IPS DF 6.9 (cell line): ENCODE results near the gene PKDREJ.

Experiments
- DNase-seq: peaks from one replicate; pipeline ENCODE4 v3.0.0-alpha.2; 2013; ENCODE audit warnings: low read depth, low spot score
- H3K27ac ChIP-seq: one replicate; pipeline ENCODE4 v1.5.1; 2013; ENCODE audit warnings: low read length, control low read depth
- H3K27me3 ChIP-seq: 2 replicates; pipeline ENCODE4 v1.6.1; 2013; ENCODE audit warnings: mild to moderate bottlenecking, low read length; ENCODE audit not compliant: control insufficient read depth, insufficient read depth
- H3K36me3 ChIP-seq: 2 replicates; pipeline ENCODE4 v1.6.1; 2013; ENCODE audit warnings: low read length; ENCODE audit not compliant: control insufficient read depth, insufficient read depth
- H3K4me1 ChIP-seq: 2 replicates; pipeline ENCODE4 v1.6.1; 2013; ENCODE audit warnings: low read length; ENCODE audit not compliant: control insufficient read depth, insufficient read depth
- H3K4me3 ChIP-seq: 2 replicates; pipeline ENCODE4 v1.5.1; 2013; ENCODE audit warnings: mild to moderate bottlenecking, low read length
- H3K9me3 ChIP-seq: 2 replicates; pipeline ENCODE4 v1.6.1; 2013; ENCODE audit warnings: low read length, inconsistent platforms; ENCODE audit not compliant: control insufficient read depth, insufficient read depth
- WGBS: extraction: QIAGEN DNeasy Blood & Tissue Kit; methylation state at CpG from one replicate; pipeline ENCODE4 v1.1.7; 2013; ENCODE audit warnings: mixed read lengths, missing lambda C conversion rate; ENCODE audit not compliant: insufficient read length, insufficient coverage; 5-methylcytosine and 5-hydroxymethylcytosine counted together

PKDREJ gene

DNA sequence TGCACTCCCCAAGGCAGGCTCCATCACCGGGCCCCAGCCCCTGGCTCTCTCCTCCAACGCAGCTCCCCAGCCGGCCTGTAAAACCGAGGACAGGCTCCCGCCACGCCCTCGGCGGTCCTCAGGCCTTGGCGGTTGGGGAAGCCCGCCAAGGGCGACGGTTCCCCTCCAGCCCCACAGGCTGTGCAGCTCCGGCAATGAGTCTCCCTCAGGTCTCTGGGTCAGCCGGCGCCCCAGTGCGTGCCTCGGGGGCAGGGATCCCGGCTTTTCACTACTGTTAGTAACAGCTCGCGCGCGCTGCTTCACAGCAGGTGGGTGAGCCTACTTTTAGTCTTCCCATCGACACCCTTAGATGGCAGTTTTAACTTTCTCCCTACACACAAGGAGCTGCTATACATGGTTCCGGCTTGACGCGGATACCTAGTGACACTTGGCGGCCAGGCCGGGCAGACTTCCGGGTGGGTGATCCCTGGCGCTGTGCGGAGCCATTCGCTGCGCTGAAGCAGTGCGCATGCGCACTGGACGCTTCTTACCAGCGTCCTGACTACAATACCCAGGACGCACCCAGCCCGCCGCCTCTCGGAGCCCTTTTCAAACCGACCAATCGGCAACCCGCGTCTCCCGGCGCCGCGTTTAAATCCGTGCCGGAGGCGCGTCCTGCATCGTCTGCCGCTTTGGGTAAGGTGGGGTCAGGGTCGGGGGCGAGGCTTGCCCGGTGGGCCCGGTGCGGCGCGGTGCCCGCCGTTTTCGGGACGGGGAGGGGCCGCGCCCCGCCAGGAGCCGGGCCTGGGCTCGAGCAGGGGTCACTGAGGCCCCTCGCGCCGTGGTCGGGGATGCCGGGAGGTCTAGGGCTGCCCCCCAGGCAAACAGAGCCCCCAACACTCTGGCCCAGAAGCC, 33.4 kb upstream of the PKDREJ start, which contains the start of gene GTSE1:
Gene GTSE1 (plus strand): TSS at position 614 of the 894 bp plus-strand sequence. CDS start 531 bp downstream, outside the sequence.
- WGBS: no CpG with 5 or more reads among the region's 76 CpGs
- Histone ChIP-seq H3K27ac (no peak within 1 kb of the TSS), H3K4me3 (peak within 1 kb of the TSS; percentile 67), H3K36me3 (peaks cover 17% of the 10 kb centered on the region), H3K27me3 (no peaks in the 10 kb centered on the region), H3K9me3 (no peaks in the 10 kb centered on the region), H3K4me1 (no peaks in the 10 kb centered on the region)
- DNase-seq: peak; percentile 97

DNA sequence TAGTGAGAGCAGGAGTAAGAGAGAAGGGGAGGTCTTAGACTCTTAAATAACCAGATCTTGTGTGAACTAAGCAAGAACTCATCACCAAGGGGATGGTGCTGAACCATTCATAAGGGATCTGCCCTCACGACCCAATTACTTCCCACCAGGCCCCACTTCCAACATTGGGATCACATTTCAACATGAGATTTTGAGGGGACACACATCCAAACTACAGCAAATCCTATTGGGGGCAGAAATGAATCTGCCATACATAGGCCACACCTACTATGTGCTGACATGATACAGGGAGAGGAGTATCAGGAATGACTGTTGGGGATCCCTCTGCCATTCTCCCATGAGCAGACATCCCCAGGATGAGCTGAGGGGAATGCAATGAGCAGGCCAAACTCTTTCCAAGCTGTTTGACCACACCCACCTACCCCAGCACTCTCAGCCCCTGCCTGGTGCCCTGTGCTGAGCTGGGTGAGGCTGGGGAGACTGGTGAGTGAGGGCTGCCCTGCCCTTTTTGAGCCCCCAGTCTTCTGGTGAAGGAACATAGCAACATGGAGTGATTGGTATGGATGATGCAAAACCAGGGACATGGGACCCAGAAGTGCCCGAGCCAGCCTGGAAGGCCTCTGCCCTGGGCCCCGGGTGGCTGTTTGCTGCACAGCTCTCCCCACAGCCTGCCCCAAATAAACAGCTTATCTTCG, 32.3 kb upstream of the PKDREJ start:
- WGBS: no CpG with 5 or more reads among the region's 4 CpGs
- no peak overlapping the region for H3K4me3 ChIP-seq
- peaks cover 11% of the 10 kb centered on the region for H3K36me3 ChIP-seq
- DNase-seq: no peak
- no peaks in the 10 kb centered on the region for H3K4me1 ChIP-seq
- no peak overlapping the region for H3K27ac ChIP-seq
- H3K27me3 ChIP-seq: no peaks in the 10 kb centered on the region
- H3K9me3 ChIP-seq: no peaks in the 10 kb centered on the region

DNA sequence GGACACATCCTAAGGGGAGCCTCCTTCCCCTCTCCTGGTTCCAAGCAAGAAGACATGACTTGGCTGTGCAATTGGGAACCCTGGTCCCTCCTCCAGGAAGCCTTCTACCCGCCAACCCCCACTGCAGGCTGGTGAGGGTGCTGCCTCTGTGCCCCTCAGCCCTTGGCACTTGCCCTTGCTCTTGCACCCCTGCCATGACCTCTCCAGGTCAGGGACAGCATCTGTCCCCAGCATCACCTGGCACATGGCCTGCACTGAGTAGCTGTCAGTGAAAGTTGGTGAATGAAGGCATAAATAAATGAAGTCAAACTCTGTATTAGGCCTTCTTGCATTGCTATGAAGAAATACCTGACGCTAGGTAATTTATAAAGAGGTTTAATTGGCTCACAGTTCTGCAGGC, 31.6 kb upstream of the PKDREJ start:
- no peaks in the 10 kb centered on the region for H3K4me1 ChIP-seq
- no peak overlapping the region for H3K4me3 ChIP-seq
- no peak for DNase-seq
- H3K27ac ChIP-seq: no peak overlapping the region
- H3K27me3 ChIP-seq: no peaks in the 10 kb centered on the region
- H3K9me3 ChIP-seq: no peaks in the 10 kb centered on the region
- peaks cover 8% of the 10 kb centered on the region; the same call in 1 of the 2 replicates for H3K36me3 ChIP-seq
- WGBS: no CpG with 5 or more reads among the region's 2 CpGs

DNA sequence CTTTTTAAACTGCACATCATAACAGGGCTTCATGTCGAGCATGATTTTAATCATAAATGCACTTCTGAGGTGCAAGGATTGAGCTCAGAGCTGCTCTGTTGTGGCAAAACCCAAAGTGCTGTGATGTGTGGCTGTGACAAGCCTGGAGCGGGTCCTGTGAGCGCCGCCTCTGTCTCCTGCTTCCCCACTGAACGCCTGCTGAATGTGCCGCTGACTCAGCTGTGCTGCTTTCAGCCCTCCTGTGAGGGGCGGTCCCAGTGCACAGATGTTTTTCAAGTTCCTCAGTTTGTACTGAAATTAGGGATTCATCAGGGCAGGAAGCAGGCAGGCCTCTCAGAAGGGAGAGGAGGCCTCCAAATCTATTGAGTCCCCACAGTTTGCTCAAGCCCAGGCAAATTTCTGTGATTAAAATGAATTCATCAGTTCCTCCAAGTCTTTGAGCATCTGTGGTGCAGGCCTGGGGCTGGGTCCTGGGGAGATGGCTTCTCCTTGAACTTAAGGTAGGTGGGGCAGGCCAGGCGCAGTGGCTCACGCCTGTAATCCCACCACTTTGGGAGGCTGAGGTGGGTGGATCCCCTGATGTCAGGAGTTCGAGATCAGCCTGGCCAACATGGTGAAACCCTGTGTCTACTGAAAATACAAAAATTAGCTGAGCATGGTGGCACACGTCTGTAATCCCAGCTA, 30.6 kb upstream of the PKDREJ start:
- Histone ChIP-seq H3K9me3 (no peaks in the 10 kb centered on the region), H3K27ac (no peak overlapping the region), H3K36me3 (peaks cover 3% of the 10 kb centered on the region; the same call in 1 of the 2 replicates), H3K4me3 (no peak overlapping the region), H3K4me1 (no peaks in the 10 kb centered on the region), H3K27me3 (no peaks in the 10 kb centered on the region)
- WGBS: no CpG with 5 or more reads among the region's 11 CpGs
- DNase-seq: no peak

DNA sequence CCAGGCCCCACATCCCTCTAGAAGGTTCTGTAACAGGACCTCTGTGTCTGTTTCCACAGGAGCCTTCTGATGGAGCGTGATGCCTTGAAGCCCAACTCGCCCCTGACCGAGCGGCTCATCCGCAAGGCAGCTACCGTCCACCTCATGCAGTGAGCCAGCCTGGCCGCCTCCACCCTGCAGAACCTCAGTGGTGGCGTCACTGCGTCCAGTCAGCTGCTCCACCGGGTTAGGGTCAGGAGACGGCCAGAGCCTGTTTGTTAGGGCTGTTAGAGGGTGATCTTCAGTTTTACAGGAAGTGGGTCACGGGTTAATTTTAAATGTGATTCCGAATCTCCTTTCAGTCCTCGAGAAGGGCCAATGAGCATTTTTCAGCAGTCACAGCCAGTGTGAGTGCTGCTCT, 29.6 kb upstream of the PKDREJ start:
- no CpG with 5 or more reads among the region's 14 CpGs for WGBS
- no peaks in the 10 kb centered on the region for H3K4me1 ChIP-seq
- no peaks in the 10 kb centered on the region for H3K27me3 ChIP-seq
- H3K4me3 ChIP-seq: no peak overlapping the region
- H3K36me3 ChIP-seq: peaks cover 3% of the 10 kb centered on the region; the same call in 1 of the 2 replicates
- H3K9me3 ChIP-seq: no peaks in the 10 kb centered on the region
- no peak overlapping the region for H3K27ac ChIP-seq
- no peak for DNase-seq

DNA sequence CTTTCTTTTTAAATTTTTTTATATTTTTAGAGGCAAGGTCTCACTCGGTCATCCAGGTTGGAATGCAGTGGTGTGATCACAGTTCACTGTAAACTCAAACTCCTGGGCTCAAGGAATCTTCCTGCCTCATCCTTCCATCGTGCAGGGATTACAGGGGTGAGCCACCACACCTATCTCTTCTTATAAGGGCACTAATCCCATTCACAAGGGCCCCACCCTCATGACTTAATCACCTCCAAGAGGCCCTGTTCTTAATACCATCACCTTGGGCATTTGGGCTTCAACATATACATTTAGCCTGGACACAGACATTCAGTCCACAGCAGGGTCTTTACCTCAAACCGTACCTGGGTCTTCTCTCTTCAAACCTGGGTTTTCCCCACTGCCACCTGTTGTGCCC, 29.0 kb upstream of the PKDREJ start:
- H3K27ac ChIP-seq: no peak overlapping the region
- WGBS: no CpG with 5 or more reads among the region's 3 CpGs
- H3K4me3 ChIP-seq: no peak overlapping the region
- no peaks in the 10 kb centered on the region for H3K9me3 ChIP-seq
- no peak for DNase-seq
- peaks cover 3% of the 10 kb centered on the region; the same call in 1 of the 2 replicates for H3K36me3 ChIP-seq
- no peaks in the 10 kb centered on the region for H3K27me3 ChIP-seq
- H3K4me1 ChIP-seq: no peaks in the 10 kb centered on the region

DNA sequence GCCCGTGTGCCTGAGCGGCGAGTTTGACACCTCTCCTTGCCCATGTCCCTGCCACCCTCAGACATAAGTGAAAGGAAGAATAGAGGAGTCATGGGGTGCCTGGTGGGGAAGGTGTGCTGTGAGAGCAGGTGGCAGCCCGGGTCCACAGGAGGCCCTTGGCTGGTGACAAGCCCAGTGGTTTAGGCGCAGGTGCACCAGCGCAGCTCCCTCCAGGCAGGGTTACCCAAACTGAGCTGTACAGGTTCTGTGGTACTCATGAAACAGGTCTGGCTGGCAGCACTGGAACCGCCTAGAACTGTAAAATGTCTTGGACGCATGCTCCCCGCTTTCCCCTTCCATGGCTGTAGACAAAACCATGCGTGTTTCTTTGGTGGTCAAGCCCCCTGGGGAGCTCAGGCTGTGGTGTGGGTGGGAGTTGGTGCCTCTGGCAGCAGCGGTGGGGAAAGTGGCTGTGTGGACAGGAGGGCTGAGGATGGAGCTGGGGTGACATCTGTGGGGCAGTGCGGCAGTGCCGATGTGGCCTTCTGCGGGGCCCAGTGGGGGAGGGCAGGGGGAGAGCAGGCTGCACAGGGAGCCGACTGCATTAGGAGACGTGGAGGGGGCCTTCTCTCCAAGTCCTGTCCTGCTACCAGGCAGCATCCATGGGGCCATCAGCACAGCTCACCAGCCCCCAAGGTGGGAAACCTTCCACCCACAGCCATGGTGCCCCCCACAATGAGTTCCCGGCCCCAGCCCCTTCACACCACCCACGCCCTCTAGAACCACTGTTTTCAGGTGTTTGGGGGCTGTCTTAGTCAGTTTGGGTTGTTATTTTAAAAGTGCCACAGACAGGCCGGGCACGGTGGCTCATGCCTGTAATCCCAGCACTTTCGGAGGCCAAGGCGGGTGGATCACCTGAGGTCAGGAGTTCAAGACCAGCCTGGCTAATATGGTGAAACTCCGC, 28.0 kb upstream of the PKDREJ start:
- no CpG with 5 or more reads among the region's 23 CpGs for WGBS
- Histone ChIP-seq H3K27me3 (no peaks in the 10 kb centered on the region), H3K4me3 (no peak overlapping the region), H3K36me3 (peaks cover 3% of the 10 kb centered on the region; the same call in 1 of the 2 replicates), H3K9me3 (no peaks in the 10 kb centered on the region), H3K4me1 (no peaks in the 10 kb centered on the region), H3K27ac (no peak overlapping the region)
- DNase-seq: no peak

DNA sequence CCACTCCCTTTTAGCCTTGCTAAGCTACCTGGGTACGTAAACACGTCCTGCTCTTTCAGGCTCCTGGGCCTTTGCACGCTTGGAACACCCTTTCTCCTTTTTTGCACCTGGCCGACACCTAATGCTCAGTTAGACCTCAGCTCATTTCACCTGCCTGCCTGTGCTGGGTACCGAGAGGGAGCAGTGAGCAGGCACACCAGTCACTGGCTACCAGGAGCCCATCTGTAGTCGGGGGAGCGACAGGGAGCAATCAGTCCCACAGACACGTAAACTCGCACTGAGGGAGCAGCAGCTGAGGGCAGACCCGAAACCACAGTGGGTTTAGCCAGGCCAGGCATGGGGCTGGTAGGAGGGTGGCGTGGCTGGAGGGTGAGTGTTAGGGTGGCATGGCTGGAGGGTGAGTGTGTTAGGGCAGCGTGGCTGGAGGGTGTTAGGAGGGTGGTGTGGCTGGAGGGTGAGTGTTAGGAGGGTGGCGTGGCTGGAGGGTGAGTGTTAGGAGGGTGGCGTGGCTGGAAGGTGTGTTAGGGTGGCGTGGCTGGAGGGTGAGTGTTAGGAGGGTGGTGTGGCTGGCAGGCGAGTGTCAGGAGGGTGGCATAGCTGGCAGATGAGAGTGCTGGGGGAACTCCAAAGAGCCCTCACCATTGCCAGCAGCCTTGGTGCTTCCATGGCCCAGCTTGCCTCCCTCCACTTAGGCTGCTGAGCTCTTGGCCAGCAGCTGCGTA, 27.1 kb upstream of the PKDREJ start:
- Histone ChIP-seq H3K36me3 (peaks cover 3% of the 10 kb centered on the region; the same call in 1 of the 2 replicates), H3K27ac (no peak overlapping the region), H3K4me1 (no peaks in the 10 kb centered on the region), H3K27me3 (no peaks in the 10 kb centered on the region), H3K4me3 (no peak overlapping the region), H3K9me3 (no peaks in the 10 kb centered on the region)
- DNase-seq: no peak
- WGBS: no CpG with 5 or more reads among the region's 17 CpGs

DNA sequence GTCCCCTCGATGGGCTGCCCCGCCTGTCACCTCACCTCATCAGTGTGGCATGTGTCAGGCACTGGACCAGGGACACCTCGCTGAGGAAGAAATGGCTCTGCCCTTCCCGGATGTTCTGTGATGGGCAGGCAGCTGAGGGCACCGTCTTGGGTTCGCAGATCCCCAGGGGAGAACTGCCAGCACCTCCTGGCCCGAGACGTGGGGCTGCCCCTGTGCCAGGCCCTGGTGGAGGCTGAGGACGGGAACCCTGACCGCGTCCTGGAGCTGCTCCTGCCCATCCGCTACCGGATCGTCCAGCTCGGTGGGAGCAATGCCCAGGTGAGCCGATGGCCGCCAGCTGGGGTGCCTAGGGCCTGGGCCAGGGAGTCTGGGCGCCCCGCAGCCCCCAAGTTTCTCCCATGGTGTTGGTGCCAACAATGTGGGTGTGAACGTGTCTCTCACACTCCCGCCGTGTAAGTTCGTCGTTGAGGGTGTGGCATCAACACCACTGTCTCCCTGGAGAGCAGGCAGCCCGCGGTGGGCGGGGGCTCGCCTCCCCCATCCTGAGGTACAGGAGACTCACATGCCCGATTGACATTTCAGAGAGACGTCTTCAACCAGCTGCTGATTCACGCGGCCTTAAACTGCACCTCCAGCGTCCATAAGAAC, 26.2 kb upstream of the PKDREJ start:
- Histone ChIP-seq H3K27ac (no peak overlapping the region), H3K9me3 (no peaks in the 10 kb centered on the region), H3K36me3 (peaks cover 3% of the 10 kb centered on the region; the same call in 1 of the 2 replicates), H3K4me1 (no peaks in the 10 kb centered on the region), H3K4me3 (no peak overlapping the region), H3K27me3 (no peaks in the 10 kb centered on the region)
- no peak for DNase-seq
- no CpG with 5 or more reads among the region's 33 CpGs for WGBS
